8988T (cell line): ENCODE data around the gene FLNA.
"Not testable (repeated sequence)": the region's sequence is repeated elsewhere in the genome, so short reads cannot be mapped to it uniquely, and the experiment has no call there.

Experiments used
- DNase-seq: peaks from one replicate; pipeline ENCODE4 v3.0.0; 2011

FLNA gene

GRCh38 chrX:154355776-154356140 is 18.7 kb downstream of the FLNA start:
- no peak for DNase-seq

DNA sequence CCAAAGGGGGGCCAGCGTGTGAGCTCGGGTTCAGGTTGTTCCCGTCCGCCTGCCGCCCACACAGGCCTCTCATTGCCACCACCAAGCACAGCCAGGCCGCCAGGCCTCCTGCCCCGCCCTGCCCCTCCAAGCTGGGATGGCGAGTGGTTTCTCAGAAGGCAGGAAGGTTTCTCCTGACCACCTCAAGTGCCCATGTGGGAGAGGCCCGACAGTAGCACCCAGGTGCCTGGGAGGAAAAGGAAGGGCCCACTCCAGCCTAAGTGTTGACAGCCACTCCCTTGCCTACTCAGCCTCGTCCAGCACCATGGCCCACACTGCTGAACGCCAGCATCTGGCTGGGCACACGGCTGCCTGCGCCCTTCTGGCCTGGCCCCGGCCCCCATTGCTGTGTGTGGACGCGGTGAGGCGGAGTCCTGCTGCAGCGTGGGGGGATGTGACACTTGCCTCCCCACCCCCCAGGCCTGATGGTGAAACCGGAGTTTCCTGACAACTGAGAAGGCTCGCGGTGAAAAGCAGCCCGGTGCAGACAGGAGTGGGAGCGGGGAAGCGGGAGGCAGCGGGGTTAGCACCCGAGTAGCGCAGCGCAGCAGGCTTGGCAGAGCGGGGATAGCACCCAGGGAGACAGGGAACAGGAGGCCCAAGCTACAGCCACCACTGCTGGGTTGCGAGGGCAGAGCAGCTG is 19.2 kb downstream of the FLNA start:
- DNase-seq, result no peak

DNA sequence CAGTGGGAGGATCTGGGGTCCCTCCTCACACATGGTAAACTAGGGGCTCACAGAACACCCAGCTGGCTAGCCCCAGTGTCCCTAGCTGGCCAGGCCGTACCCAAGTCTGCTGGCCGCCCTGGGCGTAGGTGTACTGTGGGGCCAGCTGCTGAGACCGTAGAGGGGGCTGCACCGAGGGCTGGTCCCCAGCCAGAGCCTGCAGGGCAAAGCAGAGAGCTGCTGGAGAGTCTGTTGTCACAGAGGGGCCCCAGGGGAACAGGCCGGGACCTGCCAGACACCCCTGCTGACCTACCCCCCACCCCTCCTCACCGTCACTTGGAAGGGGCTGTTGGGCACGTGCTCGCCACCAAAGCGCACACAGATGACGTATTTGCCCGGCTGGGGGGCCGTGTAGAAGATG is 19.9 kb downstream of the FLNA start:
- DNase-seq, result no peak

DNA sequence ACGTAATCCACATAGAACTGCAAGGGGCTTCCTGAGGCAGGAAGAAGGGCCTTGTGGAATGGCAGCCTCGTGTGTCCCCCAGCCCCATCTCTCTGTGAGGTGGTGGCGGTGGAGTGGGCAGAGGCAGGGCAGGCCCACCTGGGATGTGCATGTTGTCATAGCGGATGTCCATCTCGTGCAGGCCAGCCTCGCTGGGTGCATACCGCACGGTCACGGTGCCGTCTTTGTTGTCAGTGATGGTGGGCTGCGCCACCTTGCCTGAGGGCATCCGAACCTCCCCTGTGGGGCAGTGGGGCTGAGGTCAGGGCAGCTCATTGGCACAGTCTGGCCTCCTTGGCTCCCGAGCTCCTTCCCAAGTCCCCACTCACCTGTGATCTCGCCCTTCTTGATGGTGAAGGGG is 20.4 kb downstream of the FLNA start:
- no peak for DNase-seq

DNA sequence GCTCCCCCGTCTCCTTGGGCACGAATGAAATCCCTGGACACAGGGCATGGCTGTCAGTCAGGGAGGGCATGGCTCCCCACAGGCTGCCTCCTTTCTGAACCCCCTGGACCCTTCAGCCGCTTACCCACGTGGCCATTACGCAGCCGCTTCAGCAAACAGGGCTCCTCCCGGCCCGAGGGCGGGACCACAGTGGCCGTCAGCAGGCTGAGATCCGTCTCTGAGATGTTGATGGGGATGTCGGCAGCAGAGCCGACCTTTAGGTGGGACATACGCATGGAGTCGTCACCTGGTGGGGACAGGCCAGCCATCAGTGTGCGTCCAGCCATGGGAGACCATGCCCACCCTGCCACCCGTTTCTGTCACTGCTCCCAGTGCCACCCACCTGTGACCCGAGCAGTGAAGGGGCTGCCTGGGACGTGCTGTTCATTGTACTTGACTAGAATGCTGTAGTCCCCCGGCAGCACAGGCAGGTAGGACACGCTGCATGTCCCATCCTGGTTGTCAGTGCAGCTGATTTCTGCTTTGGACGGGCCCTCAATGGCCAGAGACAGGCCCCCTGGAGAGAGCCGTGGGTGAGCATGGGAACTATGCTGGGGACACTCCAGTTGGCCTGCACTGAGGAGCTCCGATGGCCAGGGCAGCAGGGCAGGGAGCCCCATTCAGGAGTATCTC is 21.1 kb downstream of the FLNA start:
- no peak for DNase-seq

DNA sequence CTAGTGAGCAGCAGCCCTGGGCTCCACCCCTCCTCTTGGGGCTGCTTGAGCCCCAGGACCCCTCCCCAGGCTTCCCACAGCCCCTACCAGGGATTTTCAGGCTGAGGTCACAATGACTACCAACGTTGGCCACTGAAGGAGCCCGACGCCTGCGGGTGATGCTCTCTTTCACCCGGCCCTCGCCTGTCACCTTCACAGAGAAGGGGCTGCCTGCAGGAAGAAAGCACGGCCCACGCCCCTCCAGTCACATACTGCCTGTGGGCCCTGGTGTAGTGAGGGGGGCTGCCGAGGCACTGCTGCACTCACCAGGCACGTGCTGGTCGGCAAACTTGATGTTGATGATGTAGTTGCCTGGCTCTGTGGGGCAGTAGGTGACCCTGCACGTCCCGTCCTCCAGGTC is 22.0 kb downstream of the FLNA start:
- no peak for DNase-seq

DNA sequence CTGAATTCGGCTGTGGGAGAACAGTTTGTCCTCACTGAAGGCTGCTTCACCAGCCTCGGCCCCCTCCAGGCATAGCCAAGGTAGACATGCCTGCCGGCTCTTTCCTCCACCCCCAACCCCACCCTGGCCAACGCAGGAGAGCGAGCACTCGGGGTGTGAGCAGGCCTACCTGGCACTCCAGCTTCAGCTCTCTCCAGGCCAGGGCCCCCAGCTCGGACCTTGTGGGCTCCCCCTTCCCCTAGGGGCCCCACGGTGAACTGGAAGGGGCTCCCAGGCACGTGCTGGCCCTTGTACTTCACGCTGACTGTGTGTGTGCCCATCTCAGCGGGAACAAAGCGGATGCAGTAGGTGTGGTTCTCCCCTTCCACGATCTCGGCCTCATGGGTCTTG is 22.4 kb downstream of the FLNA start:
- DNase-seq, result no peak

GRCh38 chrX:154351183-154352011 is 23.0 kb downstream of the FLNA start:
- DNase-seq, result no peak

DNA sequence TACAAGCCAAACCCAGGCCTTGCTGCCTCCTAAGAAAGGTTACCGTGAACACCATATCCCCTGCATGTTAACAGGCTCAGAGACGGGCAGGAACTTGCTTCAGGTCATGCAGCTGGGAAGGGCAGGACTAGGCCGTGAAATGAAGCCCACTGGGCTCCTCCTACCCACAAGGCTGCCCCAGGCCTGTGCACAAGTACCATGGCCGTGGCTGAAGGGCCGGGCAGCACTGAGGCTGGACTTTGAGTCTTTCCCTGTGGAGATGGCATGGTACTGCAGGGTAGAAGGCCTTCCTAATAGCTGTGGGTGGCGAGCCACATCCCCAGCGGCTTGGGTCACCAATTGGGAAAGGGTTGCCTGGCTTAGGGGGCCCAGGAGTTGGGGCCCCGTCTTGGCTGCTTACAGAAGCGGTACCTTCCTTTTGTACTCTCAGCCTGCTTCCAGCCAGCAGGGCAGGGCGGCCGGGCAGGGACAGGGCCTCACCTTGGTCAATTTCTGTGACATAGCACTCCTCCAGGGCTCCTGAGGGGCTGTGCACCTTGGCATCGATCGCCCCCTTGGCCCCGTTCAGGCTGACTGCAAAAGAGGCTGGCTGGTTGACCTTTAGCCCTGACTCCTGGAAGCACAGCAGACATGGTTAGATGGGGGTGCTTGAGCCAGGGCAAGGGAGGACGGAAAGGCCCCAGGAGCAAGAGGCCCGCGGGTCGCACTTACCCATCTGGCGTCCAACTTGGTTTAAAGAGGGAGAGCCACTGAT is 23.8 kb downstream of the FLNA start:
- DNase-seq, result no peak

- no peak for DNase-seq
These were observed 24.5 kb downstream of the FLNA start for GRCh38 chrX:154349979-154350378.

DNA sequence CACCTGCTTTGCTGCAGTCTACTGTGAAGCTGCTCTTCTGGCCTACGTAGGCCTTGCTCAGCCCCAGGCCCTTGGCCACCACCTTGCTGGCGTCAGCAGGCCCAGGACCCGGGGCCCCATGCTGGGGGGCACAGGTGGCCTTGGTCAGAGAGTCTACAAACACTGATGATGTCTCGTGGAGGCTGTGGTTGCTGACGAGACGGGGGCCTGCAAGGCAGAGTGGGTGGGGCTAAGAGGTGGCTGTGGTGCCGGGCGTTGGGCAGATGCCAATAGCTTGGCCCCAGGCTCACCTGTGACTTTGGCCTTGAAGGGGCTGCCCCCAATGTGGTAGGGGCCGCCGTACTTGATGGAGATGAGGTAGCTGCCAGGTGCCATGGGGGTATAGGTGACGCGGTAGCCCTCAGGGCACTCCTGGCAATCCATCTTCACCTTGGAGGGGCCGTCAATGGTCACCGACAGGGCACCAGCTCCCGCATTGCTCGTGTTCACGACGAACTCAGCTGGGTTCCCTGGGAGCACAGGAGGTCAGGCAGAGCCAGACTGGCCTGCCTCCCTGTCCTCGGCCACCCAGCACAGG is 25.0 kb downstream of the FLNA start:
- DNase-seq, result no peak

- DNase-seq, result no peak
These were observed 25.6 kb downstream of the FLNA start for GRCh38 chrX:154348646-154349358.

- DNase-seq, result no peak
These were observed 26.3 kb downstream of the FLNA start for GRCh38 chrX:154348114-154348531.

GRCh38 chrX:154343620-154344019 is 30.8 kb downstream of the FLNA start:
- not testable (repeated sequence) for DNase-seq

DNA sequence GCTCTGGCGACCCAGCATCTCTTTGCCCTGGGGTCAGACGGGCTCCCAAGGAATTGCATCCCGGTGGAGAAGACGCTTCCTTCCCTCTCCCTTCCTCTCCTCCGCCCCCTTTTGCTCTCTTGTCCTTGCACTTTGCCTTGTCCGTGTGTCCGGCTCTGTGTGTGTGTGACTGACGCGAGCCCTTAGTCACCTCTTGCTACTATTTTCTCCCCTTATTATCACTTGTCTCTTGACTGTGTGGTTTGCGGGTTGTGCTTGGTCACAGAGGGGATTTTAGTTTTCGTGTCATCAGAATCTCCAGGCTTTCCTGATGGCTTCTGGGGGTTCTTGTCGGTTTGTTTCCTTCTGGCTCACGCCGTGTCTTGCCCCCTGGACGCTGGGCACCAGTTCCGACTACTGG is 31.4 kb downstream of the FLNA start:
- not testable (repeated sequence) for DNase-seq

GRCh38 chrX:154341399-154342298 is 32.8 kb downstream of the FLNA start:
- not testable (repeated sequence) for DNase-seq

DNA sequence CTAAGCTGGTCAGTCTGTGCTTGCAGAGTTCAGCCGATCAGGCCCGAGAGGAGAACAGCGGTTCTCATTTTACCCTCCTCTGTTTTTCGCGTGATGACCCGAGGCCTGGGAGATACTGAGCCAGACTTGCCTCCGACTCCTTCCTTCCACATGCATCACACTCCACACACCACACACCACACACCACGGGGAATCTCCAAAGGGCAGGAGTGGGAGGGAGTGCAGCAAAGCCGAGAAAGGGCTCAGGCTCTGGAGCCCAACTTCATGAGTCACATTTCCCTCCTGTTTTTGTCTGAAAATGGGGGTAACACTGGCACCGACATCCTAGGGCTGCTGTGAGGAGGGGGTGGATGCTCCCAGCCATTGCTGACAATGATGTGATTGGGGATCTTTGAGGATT is 39.9 kb downstream of the FLNA start:
- DNase-seq, result no peak

GRCh38 chrX:154333837-154334271 is 40.6 kb downstream of the FLNA start:
- DNase-seq, result no peak

GRCh38 chrX:154333116-154333515 is 41.3 kb downstream of the FLNA start:
- no peak for DNase-seq

DNA sequence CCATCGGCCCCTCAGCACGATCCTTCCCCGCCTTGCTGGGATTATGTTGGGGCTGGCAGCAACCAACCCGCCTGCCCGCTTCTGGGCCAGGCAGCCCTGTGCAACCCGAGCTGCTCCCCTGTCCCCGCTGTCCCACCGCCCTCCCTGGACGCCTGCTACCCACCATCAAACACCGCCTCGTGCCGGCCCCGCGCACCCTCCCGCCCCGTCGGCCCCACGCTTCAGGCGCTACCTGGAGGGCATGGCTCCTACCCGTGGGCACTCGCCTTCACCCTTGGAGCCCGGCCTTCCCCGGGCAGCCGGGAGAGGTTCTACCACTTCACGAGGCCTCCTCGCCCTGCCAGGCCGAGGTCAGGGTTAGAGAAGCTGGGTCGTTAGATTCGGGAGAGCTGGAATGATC is 41.9 kb downstream of the FLNA start:
- no peak for DNase-seq

DNA sequence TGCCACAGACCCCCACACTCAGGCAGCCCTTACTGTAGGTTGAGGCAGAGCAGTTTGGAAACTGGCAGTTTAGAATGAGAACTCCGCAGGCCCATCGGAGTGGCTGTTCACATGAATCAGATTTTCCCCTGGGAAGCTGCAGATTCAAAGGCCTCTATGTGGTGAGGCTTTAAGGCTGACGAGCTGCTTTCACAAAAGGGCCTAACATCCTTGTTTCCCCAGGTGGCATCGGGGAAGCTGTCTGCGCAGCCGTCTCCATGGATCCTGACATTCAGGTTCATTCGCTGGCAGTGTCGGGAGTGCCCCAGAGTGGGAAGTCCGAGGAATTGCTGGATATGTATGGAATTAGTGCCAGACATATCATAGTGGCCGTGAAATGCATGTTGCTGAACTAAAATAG is 45.1 kb downstream of the FLNA start:
- no peak for DNase-seq
